ENCODE data around the gene RTN4R. TPM values are rescaled to one million over a fixed set of nuclear protein-coding genes. Genes with fewer than 3 reads are reported as not detected.
"Not testable (repeated sequence)": the region's sequence is repeated elsewhere in the genome, so short reads cannot be mapped to it uniquely, and the experiment has no call there.

Gene RTN4R
- 1.7 and 5.1 TPM in 2 replicates for total RNA-seq (2014; rRNA removed; shearing (Covaris generic))

DNA sequence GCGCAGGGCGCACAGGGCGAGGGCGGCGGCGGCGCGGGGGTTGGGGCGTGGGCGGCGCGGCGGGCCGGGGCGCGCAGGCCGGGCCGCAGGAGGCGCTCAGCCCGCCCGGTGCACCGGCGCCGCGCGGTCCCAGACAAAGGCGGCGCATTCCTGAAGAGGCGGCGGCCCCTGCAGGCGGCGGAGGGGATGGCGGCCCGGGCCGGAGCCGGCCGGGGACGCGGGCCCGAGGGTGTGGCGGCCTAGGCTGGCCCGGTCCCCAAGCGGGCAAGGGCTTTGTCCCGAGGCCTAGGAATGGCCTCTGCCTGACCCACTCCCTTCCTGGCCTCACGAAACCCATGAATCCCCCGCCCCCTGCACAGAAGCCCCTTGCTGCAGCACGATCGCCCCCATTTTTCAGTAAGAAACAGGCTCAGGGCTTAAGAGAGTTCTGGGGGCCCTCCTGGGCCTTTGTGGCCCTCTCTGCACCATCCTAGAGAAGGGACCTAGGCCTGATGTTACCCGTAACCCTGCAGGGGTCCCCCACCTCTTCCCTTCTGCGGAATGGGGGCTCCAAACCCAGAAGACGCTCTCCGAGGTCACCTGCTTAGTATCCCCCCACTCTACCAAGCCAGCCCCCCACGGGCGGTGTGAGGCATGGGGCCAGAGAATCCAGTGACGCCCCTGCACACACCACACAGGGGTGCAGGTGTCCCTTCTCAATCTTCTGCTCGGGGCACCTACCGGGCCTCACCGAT is at the start of gene RTN4R:
Gene RTN4R, minus strand, starts transcription at position 40 of the 734 bp plus-strand sequence. CDS start 226 bp downstream, outside the sequence.
- peak; percentile 71 for DNase-seq (ENCODE audit: low read depth)

DNA sequence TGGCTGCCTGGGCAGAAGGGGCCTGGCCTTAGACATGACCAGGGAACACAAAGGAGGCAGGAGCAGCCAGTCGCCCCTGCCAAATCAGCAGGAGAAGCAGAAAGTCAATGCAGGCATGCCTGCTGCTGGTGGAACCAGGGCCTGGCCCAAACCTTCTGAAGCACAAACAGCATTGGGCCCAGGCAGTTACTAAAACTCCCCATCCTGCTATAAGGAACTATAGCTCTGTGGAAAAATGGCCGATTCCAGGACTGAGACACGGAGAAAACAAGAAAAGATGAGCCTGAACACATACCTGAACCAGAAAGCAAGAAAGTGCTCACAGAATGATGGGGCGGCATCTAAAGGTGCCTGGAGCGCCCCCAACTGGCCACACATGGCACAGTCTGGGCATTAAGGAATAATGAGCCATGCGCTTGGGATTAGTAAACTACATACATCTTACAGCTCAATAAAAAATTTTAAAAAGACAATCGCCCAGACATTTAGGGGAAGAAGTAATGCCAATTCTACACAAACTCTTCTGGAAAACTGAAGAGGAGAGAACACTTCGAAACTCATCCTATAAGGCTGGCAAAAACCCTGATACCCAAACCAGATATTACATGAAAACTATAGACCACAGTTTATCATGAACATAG is 49.4 kb upstream of the RTN4R start:
- DNase-seq (ENCODE audit: low read depth) = not testable (repeated sequence)

DNA sequence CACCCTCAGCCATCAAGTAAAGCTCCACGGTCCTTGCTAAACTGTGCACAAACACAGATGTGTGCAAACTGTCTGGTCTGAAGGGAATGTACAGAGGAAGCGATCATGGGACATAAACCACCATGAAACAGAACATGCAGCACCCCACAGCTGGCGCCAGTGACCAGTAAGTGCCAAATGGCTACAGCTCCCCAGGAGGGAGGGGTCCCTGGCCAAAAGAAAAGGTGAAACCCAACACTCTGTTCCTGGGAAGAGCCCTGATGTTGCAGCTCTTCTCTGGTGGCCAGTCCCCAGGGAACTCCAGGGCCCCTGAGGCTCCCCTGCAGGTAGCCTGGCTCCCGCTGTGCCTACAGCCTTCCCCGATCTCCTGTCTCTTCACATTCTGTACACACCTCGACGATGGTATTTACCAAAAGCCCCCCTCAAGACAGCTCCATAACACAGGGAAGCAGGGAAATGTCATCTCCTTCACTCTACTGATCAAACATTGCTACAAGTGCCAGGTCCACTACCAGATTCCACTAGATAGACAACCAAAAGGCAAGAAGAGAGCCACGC is 48.8 kb upstream of the RTN4R start:
- DNase-seq (ENCODE audit: low read depth) = no peak

DNA sequence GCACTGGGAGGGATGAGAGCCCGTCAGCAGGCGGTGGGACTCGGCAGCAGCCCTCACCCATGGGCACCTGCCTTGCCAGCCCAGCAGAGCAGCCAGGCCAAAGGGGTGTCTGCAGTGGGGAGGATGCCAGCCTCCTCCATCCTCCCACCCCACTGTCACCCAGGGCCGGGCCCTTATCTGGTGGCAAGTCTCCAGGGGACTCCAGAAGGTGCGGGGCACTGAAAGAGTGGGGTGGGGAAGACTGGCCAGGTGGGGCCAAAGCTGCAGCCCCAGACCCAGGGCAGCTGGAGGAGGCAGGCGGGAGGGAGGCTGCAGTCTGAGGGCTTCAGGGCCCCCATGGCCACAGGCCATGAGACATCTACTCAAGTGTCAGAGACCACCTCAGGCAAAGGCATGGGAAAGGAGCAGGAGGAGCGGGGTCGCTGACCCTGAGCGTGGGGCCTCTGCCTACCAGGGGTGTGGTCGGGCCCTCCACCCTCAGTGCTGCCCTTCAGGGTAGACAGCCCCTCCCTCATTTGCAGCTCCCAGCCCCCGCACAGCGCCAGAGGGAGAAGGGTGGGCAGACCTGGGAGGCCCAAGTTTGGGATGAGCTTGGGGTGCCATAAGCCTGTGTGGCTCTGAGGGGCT is 48.2 kb upstream of the RTN4R start:
- no peak for DNase-seq (ENCODE audit: low read depth)

DNA sequence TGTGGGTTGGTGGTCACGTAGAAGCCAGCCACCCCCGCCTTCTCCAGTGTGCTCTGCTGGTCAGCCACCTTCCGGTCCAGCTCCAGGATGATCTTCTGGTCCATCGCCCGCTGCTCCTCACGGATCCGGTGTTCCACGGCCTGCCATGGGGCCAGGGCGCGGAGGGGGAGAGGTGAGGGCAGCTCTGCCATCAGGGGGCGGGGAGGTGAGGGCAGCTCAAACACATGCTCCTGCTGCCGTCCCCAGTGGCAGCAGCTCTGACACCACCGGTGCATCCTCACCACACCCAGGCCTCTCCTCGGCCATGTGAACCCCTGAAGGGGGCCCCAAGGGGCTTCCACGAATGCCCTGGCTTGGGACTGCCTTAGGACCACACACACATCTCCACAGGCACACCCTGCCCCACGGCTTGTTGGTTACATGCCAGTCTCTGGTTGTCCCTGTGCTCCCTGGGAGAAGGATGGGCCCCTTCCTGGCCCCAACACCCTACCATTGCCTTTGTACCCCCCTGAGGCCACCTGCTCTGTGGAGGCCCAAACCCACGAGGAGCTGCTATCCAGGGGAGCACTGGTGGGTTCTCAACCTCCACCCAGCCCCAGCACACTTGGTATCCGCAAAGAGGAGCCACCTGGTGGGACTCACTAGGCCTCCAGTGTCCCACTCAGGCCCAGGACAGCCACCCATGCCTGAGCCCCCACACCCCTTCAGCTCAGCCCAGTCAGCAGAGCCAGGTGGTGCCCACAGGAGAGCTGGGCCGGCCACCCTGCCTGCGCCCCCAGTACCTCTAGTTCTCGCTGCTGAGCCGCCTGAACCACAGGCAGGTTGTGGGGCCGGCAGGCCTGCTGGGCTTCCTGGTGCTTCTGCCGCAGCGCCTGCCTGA is 47.5 kb upstream of the RTN4R start:
- no peak for DNase-seq (ENCODE audit: low read depth)

DNA sequence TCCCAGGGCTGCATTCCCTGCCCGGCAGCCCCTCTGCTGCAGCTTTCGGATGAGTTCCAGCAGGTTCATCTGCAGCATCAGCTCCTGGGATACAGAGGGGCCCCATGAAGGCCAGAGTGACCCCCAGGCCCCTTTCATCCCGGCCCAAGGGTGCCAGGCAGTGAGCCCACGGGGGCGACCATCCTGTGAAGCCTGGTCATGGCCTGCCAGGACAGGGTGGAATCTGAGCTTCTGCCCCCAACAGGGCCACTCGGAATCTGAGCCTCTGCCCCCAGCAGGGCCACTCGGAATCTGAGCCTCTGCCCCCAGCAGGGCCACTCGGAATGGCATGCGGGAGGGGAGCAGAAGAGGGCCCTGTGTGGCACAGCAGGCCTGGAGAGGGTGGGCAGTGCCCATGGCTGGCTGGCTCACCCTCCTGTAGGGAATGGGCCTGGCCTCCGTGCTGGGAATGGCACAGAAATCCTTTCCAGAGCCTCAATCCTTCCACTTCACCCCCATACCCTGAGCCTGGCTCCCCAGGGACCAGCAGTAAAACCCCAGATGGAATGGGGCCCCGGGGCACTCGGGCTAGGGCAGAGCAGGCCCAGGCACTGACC is 46.7 kb upstream of the RTN4R start:
- not testable (repeated sequence) for DNase-seq (ENCODE audit: low read depth)

DNA sequence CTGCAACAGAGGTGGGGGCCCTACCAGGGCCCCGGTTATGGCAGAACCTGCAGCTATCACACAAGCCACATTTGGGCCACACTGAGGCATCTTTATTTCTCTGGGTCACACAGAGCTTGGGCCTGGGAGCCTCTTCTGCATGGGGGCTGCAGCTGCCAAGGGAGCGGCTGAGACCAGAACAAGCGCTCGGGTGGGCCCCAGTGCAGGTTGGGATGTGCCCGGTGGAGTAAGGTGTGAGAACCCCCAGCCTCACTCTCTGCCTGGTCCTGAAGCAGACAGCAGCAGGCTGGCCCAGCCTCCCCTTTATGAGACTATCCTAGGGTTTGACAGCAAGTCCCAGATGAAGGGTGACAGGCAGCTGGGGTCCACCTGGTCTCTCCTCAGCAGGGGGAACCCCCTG is 46.1 kb upstream of the RTN4R start:
- not testable (repeated sequence) for DNase-seq (ENCODE audit: low read depth)

DNA sequence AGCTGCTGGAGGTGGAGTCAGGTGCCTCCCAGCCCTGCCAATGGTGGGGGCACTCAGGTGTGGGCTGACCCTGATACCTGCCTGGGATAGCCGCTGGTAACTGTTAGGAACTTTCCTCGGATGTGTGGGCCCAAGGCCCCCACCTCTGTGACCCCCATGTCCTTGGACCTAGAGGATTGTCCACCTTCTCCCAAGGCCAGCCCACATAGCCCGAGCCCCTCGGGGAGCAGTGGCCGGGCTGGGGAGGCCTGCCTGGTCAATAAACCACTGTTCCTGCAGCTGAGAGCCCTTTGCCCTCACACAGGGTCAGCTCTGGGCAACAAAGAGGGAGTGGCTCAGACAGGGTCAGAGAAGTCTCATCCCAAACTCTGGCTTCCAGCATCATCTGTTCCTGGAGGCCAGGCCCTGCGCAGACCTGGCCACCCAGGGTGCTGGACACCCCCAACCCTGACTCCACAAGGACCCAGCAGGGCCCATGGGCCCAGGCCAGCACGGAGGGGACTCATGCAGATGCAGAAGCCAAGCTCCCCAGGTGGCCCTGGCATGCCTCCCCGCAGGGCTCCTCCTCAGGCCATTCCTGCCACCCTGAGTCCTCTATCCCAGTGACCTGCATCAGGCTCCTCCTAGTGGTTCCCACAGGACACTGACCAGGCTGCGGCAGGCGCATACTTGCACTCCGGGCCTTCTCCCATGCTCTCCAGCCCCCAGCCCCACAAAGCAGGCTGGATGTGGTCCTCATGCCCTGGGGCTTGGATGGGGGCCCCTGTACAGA is 45.4 kb upstream of the RTN4R start:
- not testable (repeated sequence) for DNase-seq (ENCODE audit: low read depth)

DNA sequence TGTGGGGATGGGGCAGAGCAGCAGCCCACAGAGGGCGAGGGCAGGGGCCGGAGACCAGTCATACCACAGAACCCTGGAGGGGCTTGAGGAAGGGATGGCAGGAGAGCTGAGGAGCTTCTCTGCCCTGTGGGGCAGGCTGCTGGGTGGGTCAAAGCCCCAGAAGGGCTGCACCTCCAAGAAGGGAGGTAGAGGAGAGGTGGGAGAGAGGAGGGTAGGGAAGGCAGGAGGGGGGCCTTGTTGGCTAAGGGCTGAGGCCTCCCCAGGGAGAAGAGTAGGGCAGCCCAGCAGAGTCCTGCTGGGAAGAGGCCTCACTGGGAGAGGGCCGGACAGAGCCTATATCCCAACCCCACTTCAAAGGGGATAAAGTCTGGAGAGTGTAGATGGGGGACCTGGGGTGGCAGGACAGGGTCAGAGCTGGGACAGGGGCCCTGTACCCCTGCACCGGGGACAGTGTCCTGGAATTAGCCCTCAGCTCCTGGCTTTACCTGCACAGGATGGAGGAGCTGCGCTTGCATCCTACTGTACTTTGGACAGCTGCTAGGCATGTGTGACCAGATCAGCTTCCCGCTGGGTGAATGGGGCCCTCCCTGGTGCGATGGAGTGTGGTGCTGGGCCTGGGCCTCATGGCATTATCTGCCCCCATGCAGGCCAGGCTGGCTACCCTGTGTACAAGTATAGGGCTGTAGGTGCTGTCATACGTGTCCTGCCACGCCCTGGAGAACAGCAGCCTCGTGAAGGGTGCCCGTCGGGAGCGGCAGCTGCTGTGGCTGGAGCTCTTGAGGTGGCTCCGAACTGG is 44.5 kb upstream of the RTN4R start:
- no peak for DNase-seq (ENCODE audit: low read depth)

DNA sequence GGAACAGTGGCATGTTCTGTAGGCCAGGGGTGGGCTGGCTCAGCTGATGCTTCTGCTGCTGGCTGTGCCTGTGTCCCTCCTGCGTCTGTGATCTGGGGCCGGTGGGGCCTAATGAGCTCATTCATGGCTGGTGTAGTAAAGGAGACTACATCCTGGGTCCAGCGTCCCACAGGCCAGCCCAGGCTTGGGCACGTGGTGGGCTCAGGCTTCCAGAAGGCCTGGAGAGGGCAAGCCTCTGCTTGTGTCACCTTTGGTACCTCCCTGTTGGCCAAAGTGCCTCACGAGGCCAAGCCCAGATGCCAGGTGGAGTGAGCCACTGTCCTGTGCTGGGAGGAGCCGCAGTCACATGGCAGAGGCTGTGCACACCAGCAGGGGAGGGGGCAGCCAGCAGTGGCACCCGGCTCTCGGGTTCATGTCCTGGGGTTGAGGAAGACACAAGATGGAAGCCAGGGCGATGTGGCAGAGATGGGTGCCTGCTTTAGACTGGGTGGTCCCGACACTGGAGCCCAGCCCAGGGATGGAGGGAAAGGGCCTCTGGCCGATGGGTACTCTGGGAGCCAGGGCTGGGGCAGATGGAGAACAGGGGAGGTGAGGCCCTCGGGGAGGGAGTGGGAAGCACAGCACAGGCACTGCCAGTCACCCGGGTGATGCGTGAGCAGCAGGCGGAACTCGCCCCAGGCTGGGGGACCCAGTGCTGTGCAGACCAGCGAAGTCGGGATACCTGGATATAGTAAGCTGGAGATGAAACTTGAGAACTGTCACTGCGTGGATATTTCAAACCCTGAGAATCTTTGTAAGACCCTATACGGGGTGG is 43.3 kb upstream of the RTN4R start:
- not testable (repeated sequence) for DNase-seq (ENCODE audit: low read depth)

DNA sequence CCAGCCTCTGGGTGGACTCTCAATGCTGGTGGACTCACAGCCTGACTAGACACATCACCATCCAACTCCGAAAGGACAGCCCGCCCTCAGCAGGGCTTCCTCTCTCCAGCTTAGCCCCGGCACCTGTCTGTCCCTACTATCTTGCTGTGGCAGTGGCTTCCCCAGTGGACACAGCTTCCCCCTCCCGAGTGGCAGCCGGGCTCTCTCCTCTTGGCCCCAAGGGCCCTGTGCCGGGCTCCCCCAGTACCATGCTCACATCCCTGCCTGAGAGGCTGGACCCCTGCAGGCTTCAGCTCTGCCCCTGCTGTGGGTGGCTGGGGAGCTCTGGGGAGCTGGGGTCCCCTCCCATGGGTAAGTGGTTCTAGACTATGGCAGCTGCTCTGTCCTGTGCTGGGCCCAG is 42.7 kb upstream of the RTN4R start:
- not testable (repeated sequence) for DNase-seq (ENCODE audit: low read depth)

DNA sequence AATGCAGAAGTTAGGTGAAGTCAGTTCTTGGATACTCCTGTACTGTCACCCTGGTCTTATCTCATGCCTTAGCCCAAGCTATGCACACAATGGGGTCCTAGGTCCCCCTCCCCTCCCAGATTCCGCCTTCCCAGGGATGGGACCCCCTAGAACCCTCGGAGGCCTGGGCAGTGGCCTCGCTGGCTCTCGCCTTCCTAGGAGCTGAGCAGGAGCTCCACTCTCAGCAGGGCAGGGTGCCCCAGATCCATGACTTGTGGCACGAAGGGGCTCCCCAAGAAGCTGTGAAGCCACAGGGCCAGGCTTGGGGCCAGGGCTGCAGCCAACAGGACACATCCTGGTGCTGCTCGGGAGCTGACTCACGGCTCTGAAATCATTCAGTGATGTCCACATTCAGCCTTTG is 42.1 kb upstream of the RTN4R start:
- DNase-seq (ENCODE audit: low read depth) = not testable (repeated sequence)

DNA sequence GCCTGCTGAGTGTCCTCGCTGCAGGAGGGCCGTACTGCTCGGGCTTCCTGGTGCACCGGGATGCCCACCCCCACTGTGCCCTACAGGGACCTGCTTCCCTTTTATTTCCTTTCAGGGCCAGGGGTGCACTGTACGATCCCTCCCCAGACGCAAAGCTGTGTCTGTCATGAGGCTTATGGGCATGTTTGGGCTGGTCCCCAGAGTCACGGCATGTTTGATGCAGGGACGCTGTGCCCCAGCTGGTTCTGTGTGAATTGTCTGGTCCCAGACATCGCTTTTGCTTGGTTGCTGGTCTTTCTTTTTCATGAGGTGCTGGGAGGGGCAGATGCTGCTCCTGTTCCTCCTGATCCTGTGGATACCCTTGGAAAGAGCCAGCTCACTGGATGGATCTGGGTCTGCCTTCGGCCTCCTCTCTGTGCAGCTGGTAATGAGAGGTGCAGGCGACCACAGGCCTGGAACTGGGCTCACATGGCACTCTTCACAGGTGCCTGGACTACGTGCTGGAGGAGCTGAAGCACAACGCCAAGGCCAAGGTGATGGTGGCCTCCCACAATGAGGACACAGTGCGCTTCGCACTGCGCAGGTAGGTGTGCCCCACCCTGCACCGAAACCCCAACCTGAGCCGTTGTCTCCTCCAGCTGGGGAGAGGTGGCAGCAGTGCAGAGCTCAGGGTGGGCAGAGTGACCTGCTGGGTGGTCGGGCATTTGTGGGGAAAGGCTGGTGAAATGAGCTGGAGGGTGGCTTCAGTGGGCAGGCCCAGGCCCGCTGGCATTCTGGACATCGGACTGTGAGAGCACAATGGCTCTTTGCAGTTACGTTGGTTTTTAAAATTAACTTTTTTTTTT is 40.9 kb upstream of the RTN4R start:
- not testable (repeated sequence) for DNase-seq (ENCODE audit: low read depth)

DNA sequence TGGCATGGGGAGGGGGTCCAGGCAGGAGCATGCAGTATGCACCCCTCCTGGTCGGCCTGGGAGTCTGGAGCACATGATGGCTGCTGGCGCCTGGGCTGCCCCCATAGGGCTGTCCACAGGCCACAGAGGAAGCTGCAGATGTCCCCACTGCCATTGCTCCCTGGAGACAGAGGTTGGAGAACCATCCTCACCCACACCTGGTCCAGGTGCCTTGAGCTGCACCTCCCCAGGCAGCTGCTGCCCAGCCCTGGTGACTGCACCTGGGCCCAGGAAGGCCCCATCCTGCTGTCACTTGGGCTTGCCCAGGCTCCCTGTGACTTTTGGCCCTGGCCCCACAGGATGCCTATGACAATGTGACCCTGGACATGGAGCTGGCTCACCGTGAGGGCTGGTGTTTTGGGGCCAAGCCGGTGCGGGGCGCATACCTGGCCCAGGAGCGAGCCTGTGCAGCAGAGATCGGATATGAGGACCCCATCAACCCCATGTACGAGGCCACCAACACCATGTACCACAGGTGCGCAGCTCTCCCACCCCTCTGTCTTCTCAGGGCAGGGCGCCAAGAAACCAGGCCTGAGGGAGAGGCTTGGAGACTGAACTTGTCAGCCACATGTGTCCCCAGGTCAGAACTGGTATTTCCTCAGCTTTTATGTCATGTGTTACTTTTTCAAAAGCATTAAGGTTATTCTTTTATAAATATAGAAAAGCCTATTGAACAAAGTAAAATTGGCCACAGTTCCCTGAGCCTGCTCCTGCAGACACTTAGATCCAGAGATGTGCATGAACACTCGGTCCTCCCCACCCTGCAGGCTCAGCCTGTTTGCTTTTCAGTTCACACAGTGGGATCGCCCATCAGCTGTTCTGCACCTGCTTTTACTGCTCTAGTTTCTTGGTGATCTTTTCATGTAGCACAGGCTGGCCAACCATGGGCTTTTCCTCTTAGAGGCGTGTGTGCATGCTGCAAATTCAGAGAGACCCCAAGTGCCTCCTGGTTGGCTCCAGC is 39.6 kb upstream of the RTN4R start:
- not testable (repeated sequence) for DNase-seq (ENCODE audit: low read depth)

DNA sequence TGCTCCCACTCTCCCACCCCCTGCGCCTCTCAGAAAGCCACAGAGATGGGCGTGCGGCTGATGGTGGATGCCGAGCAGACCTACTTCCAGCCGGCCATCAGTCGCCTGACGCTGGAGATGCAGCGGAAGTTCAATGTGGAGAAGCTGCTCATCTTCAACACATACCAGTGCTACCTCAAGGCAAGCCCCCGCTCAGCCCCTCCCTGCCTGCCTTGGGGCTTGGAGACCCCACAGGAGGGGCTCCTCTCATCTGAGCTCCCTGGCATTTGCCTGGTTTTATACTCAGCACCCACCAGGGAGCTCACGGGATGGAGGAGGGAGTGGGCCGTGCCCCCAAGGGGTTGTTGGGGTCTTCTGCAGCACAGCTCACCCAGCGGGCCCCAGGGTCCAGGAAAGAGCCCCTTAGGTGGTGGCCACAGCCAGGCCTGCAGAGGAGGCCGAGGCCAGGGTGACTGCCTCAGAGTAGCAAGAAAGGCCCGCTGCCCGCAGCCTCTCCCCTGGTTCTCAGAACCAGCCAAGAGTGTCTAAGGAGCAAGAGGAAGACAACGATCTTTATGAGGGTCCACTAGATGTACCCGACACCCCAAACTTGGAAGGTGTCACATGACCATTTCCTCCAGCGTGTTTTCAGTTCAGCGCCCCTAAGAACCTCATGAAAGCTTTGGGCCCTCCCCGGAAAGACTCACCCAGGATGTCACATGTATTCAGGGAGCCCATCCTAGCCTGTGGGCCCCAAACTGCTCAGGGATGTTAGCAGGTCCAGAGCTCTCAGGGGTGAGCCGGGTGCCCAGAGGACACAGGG is 38.7 kb upstream of the RTN4R start:
- DNase-seq (ENCODE audit: low read depth) = not testable (repeated sequence)
